ENCODE data around the gene SPATA32. TPM values are rescaled to one million over a fixed set of nuclear protein-coding genes. Genes with fewer than 3 reads are reported as not detected.
"Not testable (repeated sequence)": the region's sequence is repeated elsewhere in the genome, so short reads cannot be mapped to it uniquely, and the experiment has no call there.

Gene SPATA32
- total and polyA plus RNA-seq, 2 experiments from 2014 or later, result not detected

DNA sequence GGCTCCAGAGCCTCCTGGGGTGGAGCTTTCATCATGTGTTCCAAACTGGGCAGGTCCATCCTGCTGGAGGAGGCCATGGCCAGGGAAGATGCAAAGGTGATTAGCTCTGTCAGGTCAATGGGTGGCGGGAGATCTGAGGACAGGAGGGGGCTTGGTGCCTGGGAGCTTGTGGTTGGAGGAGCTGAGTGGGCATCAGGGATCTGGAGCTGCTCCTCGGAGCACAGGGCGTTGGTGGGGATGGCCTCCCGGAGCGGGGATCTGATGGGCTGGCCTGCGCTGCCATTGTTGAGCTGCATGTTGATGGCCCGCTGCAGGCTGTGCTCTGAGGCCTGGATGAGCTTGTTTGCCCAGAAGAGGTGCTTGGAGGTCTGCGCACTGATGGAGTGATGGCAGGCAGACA lies 6.5 kb downstream of the SPATA32 start (continued):
- no peak for TF ChIP-seq ZNF114 (CRISPR knock-in tag; IDR thresholded peaks at IDR 0.05)

DNA sequence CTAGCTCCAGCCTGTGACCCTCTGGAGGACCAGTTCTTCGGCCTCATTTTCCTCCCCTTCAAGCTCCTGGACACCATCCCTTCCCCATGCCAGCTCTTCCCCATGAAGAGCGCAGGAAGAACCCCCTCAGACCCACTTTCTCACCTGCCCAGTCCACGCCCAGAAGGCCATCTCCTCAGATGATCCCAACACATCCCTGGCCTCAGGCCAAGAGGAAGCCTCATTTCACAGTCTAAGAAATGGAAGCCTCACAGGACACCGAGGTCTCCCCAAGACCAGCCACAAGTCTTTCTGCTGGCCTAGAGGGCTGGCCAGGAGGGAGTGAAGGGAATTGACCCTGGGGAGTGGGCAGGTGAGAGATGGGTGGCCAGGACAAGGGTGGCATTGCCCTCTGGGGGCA lies 8.0 kb downstream of the SPATA32 start:
- Histone ChIP-seq H4K20me1 (replicated peaks; ENCODE audit: insufficient read depth) (no peaks in the 10 kb centered on the region), H3K4me3 (no peak overlapping the region), H3K27ac (ENCODE audit: low read depth) (no peak overlapping the region), H3K27me3 (ENCODE audit: insufficient read depth) (no peaks in the 10 kb centered on the region), H3F3A (replicated peaks; ENCODE audit: low read depth) (no peaks in the 10 kb centered on the region), H3K4me1 (ENCODE audit: insufficient read depth) (peaks cover 20% of the 10 kb centered on the region), H3K79me2 (replicated peaks; ENCODE audit: insufficient read depth) (peaks cover 3% of the 10 kb centered on the region; the same call in 1 of the 2 replicates), H3K36me3 (ENCODE audit: insufficient read depth) (no peaks in the 10 kb centered on the region), H2AFZ (no peak overlapping the region), H3K4me2 (no peak overlapping the region), H3K9me2 (ENCODE audit: insufficient read depth) (no peaks in the 10 kb centered on the region; the same call in 1 of the 2 replicates)
- H3K4me1 Mint-ChIP-seq, result peaks cover 29% of the 10 kb centered on the region
- H3K36me3 Mint-ChIP-seq (ENCODE audit: low read depth), result peaks cover 15% of the 10 kb centered on the region
- TF ChIP-seq ZNF462 (CRISPR knock-in tag; IDR thresholded peaks at IDR 0.05) (no peak), JUNB (IDR thresholded peaks at IDR 0.05; ENCODE audit: unreplicated experiment) (no peak), STAT1 (IDR thresholded peaks at IDR 0.05; ENCODE audit: unreplicated experiment) (no peak), NANOG (IDR thresholded peaks at IDR 0.05; ENCODE audit: borderline replicate concordance) (no peak)
- DNase-seq (ENCODE audit: low spot score), result no peak
- H3K27ac Mint-ChIP-seq, result no peak overlapping the region
- no peak for ATAC-seq
- H3K4me3 Mint-ChIP-seq, result no peak overlapping the region
- peaks cover 26% of the 10 kb centered on the region for H3K27me3 Mint-ChIP-seq (ENCODE audit: insufficient read depth, low read depth, poor library complexity)
- no peaks in the 10 kb centered on the region; the same call in 2 of the 3 replicates for H3K9me3 Mint-ChIP-seq

DNA sequence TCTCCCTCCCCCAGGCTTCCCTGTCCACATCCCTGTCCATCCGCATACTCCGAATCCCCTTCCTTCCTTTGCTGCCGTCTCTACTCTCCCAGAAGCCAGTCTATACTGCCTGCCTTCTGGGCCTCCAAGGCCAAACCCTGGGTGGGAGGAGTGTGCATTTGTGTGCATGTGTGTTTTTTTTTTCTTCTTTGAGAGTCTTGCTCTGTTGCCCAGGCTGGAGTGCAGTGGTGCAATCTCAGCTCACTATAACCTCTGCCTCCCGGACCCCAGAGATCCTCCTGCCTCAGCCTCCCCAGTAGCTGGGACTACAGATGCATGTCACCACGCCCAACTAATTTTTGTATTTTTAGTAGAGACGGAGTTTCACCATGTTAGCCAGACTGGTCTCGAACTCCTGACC lies 8.7 kb downstream of the SPATA32 start:
- not testable (repeated sequence) for H3K27ac ChIP-seq (ENCODE audit: low read depth); H3K27ac Mint-ChIP-seq; H3K4me3 ChIP-seq; H3K36me3 ChIP-seq (ENCODE audit: insufficient read depth); H3K9me3 Mint-ChIP-seq; H3K27me3 ChIP-seq (ENCODE audit: insufficient read depth); DNase-seq (ENCODE audit: low spot score); H3K9me2 ChIP-seq (ENCODE audit: insufficient read depth); H3K4me3 Mint-ChIP-seq; H4K20me1 ChIP-seq (replicated peaks; ENCODE audit: insufficient read depth); H3K79me2 ChIP-seq (replicated peaks; ENCODE audit: insufficient read depth); H3F3A ChIP-seq (replicated peaks; ENCODE audit: low read depth); ATAC-seq; H3K4me2 ChIP-seq; H2AFZ ChIP-seq
- Mint-ChIP-seq H3K27me3 (ENCODE audit: insufficient read depth, low read depth, poor library complexity) (peaks cover 26% of the 10 kb centered on the region), H3K36me3 (ENCODE audit: low read depth) (peaks cover 15% of the 10 kb centered on the region), H3K4me1 (peaks cover 35% of the 10 kb centered on the region)
- H3K4me1 ChIP-seq (ENCODE audit: insufficient read depth), result peaks cover 26% of the 10 kb centered on the region
